Osteoblast (primary cell): ENCODE measurements around the gene NPRL2. TPM values are rescaled to one million over a fixed set of nuclear protein-coding genes. Genes with fewer than 3 reads are reported as not detected.

Experiments used
- DNase-seq: peaks from one replicate; pipeline ENCODE4 v3.0.0; 2011; ENCODE audit warnings: low spot score, mixed read lengths; ENCODE audit not compliant: insufficient read length; ENCODE audit errors: missing footprints
- H2AFZ ChIP-seq: 2 replicates; pipeline ENCODE4 v1.6.0; 2011; ENCODE audit warnings: mild to moderate bottlenecking, low read length
- H3K27ac ChIP-seq: 2 replicates; pipeline ENCODE4 v1.5.1; 2011; ENCODE audit warnings: mild to moderate bottlenecking, low read depth, low read length, moderate library complexity
- H3K27me3 ChIP-seq: 2 replicates; pipeline ENCODE4 v1.6.0; 2012; ENCODE audit warnings: mild to moderate bottlenecking, control low read depth, inconsistent platforms, low read length, moderate library complexity; ENCODE audit not compliant: insufficient read depth
- H3K36me3 ChIP-seq: 2 replicates; pipeline ENCODE4 v1.5.1; 2011; ENCODE audit warnings: mild to moderate bottlenecking, low read length, control low read depth, moderate library complexity; ENCODE audit not compliant: insufficient read depth
- H3K4me1 ChIP-seq: 2 replicates; pipeline ENCODE4 v1.5.1; 2011; ENCODE audit warnings: mild to moderate bottlenecking, low read length, control low read depth, moderate library complexity; ENCODE audit not compliant: insufficient read depth
- H3K4me2 ChIP-seq: 2 replicates; pipeline ENCODE4 v1.6.0; 2011; ENCODE audit warnings: mild to moderate bottlenecking, low read length; ENCODE audit not compliant: insufficient read depth
- H3K4me3 ChIP-seq: fragments of 200-600 bp; sonication (generic); 3 replicates; pipeline ENCODE4 v1.5.1; 2012; ENCODE audit warnings: mild to moderate bottlenecking, low read length, inconsistent platforms; ENCODE audit not compliant: insufficient read depth
- H3K79me2 ChIP-seq: 2 replicates; pipeline ENCODE4 v1.6.0; 2012; ENCODE audit warnings: mild to moderate bottlenecking, low read length, control low read depth, inconsistent platforms; ENCODE audit not compliant: insufficient read depth
- H3K9me3 ChIP-seq: 2 replicates; pipeline ENCODE4 v1.5.1; 2011; ENCODE audit warnings: low read depth, low read length, control low read depth
- H4K20me1 ChIP-seq: 2 replicates; pipeline ENCODE4 v1.6.0; 2012; ENCODE audit warnings: mild to moderate bottlenecking, low read length, control low read depth; ENCODE audit not compliant: insufficient read depth
- CTCF ChIP-seq: IDR thresholded peaks from 2 replicates; pipeline ENCODE4 v1.5.1; 2011; ENCODE audit warnings: mild to moderate bottlenecking, low read depth, low read length, moderate library complexity; ENCODE audit errors: extremely low read depth
- total RNA-seq: library from RNA; depleted of rRNA; stranded (reverse); fragments of >200 nt; gene quantifications from 2 replicates; pipeline ENCODE4 v1.2.3, GENCODE V29; 2012

NPRL2 gene
- total RNA-seq, 1 donor = 21.7 TPM

DNA sequence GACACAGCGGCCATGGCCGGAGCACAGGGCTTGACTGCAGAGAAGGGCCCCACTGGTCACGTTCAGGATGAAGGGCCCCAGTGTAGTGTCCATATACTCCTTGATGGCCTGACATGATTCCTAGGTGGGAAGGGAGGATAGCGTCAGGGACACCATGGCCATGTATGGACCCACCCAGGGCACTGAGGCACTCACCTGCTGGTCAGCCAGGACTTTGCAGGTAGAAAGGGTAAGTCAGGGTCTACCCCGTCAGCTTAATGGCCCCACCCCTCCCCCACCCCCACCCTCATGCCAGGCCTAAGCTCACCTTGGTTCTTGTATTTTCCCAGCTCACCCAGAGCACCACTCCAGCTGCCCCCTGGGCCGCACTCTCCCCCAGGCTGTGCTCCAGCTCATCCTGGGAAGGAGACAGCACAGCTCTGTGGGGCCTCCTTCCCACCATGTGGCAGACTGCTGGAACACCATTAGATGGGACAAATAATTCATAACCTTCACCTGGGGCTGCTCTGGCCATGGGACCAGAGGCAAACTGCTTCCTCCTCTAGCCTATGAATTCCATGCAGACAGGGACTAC, 49.8 kb downstream of the NPRL2 start:
- no peaks in the 10 kb centered on the region for H3K9me3 ChIP-seq
- peaks cover 12% of the 10 kb centered on the region for H3K79me2 ChIP-seq
- peak overlapping the region; percentile 85 for H3K4me2 ChIP-seq
- H3K27me3 ChIP-seq = no peaks in the 10 kb centered on the region
- peak overlapping the region; percentile 78 for H3K4me3 ChIP-seq
- H4K20me1 ChIP-seq = no peaks in the 10 kb centered on the region
- TF ChIP-seq CTCF = no peak
- no peak for DNase-seq
- peak overlapping the region; percentile 85 for H3K27ac ChIP-seq
- H2AFZ ChIP-seq = no peak overlapping the region
- peaks cover 21% of the 10 kb centered on the region for H3K4me1 ChIP-seq
- no peaks in the 10 kb centered on the region for H3K36me3 ChIP-seq

GRCh38 chr3:50299929-50300680, 50.5 kb downstream of the NPRL2 start:
- H3K36me3 ChIP-seq = no peaks in the 10 kb centered on the region
- H3K27ac ChIP-seq = peak overlapping the region; percentile 85
- H3K4me2 ChIP-seq = peak overlapping the region; percentile 85
- peak overlapping the region; percentile 85 for H2AFZ ChIP-seq
- DNase-seq = peak; percentile 89
- no peaks in the 10 kb centered on the region for H4K20me1 ChIP-seq
- no peaks in the 10 kb centered on the region for H3K9me3 ChIP-seq
- H3K79me2 ChIP-seq = peaks cover 12% of the 10 kb centered on the region
- H3K4me3 ChIP-seq = peak overlapping the region; percentile 78
- H3K27me3 ChIP-seq = no peaks in the 10 kb centered on the region
- TF ChIP-seq CTCF = no peak
- H3K4me1 ChIP-seq = peaks cover 21% of the 10 kb centered on the region

- peak overlapping the region; percentile 85 for H3K27ac ChIP-seq
- H3K9me3 ChIP-seq = no peaks in the 10 kb centered on the region
- no peaks in the 10 kb centered on the region for H3K27me3 ChIP-seq
- H2AFZ ChIP-seq = peak overlapping the region; percentile 85
- peaks cover 21% of the 10 kb centered on the region for H3K4me1 ChIP-seq
- no peak for DNase-seq
- no peak for TF ChIP-seq CTCF
- peak overlapping the region; percentile 85 for H3K4me2 ChIP-seq
- no peaks in the 10 kb centered on the region for H3K36me3 ChIP-seq
- peaks cover 12% of the 10 kb centered on the region for H3K79me2 ChIP-seq
- H3K4me3 ChIP-seq = peak overlapping the region; percentile 78
- no peaks in the 10 kb centered on the region for H4K20me1 ChIP-seq
Measured at GRCh38 chr3:50299638-50299928, 51.0 kb downstream of the NPRL2 start.

DNA sequence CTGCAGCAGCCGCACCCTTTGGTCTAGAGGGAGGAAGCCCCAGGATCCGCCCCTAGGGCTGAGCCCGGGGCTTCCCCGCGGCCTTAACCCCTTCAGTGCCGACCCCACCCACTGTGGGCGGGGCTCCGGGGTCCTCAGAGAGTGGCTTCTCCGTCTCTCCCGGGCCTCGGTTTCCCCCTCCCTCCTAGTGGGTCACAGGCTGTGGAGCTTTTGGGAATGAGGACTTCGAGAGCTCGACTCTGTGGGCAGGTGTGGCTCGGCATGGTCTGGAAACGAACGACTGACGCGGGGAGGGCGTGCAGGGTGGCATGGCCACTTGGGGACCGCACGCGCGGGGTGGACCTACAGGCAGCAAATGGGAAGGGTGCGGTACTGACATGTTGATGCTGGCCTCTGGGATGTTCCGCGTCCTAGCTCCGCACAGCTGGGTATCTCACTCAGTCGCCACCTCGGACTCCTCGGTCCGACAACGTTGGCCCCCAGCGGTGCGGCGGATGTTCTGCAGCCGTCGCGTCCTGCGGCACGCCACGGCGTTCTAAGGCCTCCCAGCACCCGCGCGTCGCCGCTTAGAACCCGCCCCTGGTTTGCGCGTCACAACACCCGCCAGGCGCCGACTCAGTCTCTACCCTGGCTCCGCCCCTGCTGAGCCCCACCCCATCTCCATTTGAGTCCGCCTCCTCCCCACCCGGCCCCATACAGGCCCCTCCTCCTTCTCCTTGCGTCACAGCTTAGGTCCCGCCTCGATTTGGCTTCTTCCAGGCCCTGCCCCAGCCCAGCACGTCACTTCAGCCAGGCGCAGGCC, 51.5 kb downstream of the NPRL2 start, which contains the start of the genes HYAL3 and NAA80:
Gene HYAL3 (minus strand): TSS at position 570 of the 802 bp plus-strand sequence. CDS start 3,803 bp downstream, outside the sequence.
Gene NAA80 (minus strand): TSS at position 570 of the 802 bp plus-strand sequence. CDS start 1,942 bp downstream, outside the sequence.
- peak within 1 kb of the TSS; percentile 78 for H3K4me3 ChIP-seq
- TF ChIP-seq CTCF = no peak
- H3K79me2 ChIP-seq = peaks cover 12% of the 10 kb centered on the region
- H3K36me3 ChIP-seq = no peaks in the 10 kb centered on the region
- H3K9me3 ChIP-seq = no peaks in the 10 kb centered on the region
- peak within 1 kb of the TSS; percentile 86 for H3K4me2 ChIP-seq
- peak; percentile 100 for DNase-seq
- peaks cover 21% of the 10 kb centered on the region for H3K4me1 ChIP-seq
- peak within 1 kb of the TSS; percentile 98 for H2AFZ ChIP-seq
- peak within 1 kb of the TSS; percentile 85 for H3K27ac ChIP-seq
- no peaks in the 10 kb centered on the region for H4K20me1 ChIP-seq
- no peaks in the 10 kb centered on the region for H3K27me3 ChIP-seq
